GM19099 (cell line): ENCODE measurements around the gene RAP2C.

Experiments used
- POLR2A ChIP-seq: IDR thresholded peaks from 3 replicates; pipeline ENCODE4 v1.6.1; 2011; ENCODE audit warnings: low read depth; ENCODE audit not compliant: insufficient read length; ENCODE audit errors: extremely low read depth

RAP2C gene

GRCh38 chrX:132209527-132209926 lies 9.7 kb downstream of the RAP2C start:
- no peak for TF ChIP-seq POLR2A

DNA sequence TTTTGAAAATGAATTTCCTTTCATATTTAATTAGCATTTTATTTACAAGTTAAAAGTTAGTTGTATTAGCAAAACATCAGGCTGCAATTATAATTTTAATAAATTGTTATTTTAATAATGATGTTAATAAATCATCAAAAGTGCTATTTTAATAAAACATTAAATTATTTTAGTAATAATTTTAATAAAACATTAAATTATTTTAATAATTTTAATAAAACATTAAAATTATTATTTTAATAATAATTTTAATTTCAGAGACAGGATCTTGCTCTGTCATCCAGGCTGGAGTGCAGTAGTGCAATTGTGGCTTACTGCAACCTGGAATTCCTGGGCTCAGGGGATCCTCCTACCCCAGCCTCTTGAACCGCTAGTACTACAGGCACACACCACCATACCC lies 10.8 kb downstream of the RAP2C start:
- no peak for TF ChIP-seq POLR2A

GRCh38 chrX:132207996-132208395 lies 11.3 kb downstream of the RAP2C start:
- no peak for TF ChIP-seq POLR2A

DNA sequence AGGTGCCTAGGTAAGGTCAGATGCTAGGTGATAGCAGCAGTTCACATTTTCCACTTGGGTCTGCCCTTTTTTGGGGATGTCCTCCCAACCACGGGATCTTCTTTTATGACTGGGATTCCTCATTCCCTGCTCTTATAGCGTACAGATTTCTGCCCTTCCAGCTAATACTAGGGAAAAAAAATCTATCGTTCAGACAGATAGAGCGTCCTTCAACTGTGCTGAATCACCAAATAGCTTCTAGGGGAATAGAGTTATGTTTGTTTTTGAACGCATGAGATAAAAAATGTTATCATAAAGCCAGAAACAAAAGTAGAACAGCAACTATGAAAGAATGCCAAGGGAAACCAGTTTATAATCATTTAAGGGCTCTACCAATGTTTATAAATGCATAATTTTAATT lies 13.0 kb downstream of the RAP2C start:
- no peak for TF ChIP-seq POLR2A

GRCh38 chrX:132204629-132205028 lies 14.6 kb downstream of the RAP2C start:
- TF ChIP-seq POLR2A = no peak

- no peak for TF ChIP-seq POLR2A
Observed at GRCh38 chrX:132200976-132201375, 18.3 kb downstream of the RAP2C start.

GRCh38 chrX:132199941-132200340 lies 19.3 kb downstream of the RAP2C start:
- TF ChIP-seq POLR2A = no peak

DNA sequence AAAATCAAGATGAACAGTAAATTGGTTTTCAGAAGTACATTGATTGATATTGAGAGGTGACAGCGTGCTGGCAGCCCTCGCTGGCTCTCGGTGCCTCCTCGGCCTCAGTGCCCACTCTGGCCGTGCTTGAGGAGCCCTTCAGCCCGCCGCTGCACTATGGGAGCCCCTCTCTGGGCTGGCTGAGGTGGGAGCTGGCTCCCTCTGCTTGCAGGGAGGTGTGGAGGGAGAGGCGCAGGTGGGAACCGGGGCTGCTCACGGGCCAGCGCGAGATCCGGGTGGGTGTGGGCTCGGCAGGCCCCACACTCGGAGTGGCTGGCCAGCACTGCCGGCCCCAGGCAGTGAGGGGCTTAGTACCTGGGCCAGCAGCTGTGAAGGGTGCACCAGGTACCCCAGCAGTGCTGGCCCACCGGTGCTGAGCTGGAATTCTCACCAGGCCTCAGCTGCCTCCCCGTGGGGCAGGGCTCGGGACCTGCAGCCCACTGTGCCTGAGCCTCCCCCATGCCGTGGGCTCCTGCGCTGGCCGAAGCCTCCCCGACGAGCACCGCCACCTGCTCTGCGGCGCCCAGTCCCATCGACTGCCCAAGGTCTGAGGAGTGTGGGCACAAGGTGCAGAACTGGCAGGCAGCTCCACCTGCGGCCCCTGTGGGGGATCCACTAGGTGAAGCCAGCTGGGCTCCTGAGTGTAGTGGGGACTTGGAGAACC lies 25.2 kb downstream of the RAP2C start:
- TF ChIP-seq POLR2A = no peak

- TF ChIP-seq POLR2A = no peak
Observed at GRCh38 chrX:132191938-132192337, 27.3 kb downstream of the RAP2C start.

DNA sequence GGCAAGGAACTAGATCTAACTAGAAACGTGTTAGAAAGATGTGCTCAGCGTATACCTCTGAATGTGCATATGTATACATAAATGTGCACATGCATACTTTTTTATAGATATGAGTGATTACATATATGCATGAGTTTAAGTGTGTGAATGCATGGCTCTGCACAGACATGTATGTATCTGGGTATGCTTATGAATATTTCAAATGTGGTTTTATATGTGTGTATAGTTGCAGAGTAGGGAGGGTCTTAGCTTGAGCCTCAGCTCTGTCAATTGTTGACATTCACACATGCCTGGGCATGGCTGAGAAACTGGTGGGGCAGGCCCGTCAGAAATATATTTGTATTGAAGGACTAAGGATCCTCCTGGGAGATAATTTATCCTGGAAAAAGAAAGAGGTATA lies 31.1 kb downstream of the RAP2C start:
- no peak for TF ChIP-seq POLR2A

DNA sequence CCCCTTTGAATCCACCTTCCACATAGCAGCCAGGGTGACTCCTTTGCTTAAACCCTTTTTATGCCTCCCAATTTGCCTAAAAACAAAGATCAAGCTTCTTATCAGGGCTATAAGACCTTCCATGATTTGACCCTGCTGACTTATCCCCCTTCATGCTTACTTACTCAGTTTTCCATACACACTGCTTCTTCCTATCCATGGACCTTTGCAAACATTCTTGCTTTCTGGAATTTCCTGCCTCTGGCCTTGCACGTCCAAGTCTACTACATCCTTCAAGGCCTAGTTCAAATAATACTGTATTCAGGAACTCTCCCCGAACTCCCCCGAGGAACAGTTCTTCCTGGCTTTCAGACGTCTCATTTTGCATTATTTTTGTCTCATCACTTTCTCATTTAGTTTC lies 31.8 kb downstream of the RAP2C start:
- no peak for TF ChIP-seq POLR2A

GRCh38 chrX:132184871-132185270 lies 34.4 kb downstream of the RAP2C start:
- TF ChIP-seq POLR2A = no peak

- no peak for TF ChIP-seq POLR2A
Observed at GRCh38 chrX:132181364-132181763, 37.9 kb downstream of the RAP2C start.

DNA sequence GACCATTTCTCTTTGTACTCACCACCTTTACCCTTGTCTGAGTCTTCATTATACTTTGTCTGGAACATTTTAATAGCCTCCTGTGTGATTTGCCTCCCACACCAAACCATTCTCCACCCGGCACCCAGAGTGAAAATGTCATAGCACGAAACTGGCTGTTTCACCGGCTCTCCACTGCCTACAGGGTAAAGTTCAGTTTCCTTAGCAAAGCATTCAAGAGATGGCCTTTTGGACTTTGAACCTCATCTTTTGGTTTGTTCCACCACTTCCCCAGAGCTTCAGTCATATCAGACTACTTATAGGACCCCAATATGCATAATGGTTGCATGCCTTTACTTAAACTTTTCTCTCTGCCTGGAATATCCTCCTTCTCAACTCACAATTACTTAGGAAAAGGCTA lies 38.3 kb downstream of the RAP2C start:
- no peak for TF ChIP-seq POLR2A

GRCh38 chrX:132173647-132174046 lies 45.6 kb downstream of the RAP2C start:
- TF ChIP-seq POLR2A = no peak

GRCh38 chrX:132171881-132172280 lies 47.4 kb downstream of the RAP2C start:
- no peak for TF ChIP-seq POLR2A

DNA sequence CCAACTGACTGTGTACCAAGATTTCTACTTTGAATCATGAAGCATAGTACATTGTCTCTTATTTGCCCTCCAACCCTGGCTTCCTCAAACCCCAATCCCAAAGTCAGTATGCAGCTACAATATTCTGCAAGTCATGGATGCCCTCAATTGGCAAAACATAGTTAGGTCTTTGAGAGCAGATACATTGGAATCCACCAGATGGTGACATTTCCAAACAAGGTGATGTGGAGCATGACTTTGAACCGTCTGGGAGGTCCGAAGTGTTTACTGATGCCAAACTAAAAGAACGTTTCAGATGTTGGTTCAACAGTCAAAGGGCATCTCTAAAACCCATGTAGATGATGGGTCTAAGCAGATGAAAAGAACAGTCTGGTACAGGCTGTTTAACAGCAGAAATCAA lies 47.8 kb downstream of the RAP2C start:
- no peak for TF ChIP-seq POLR2A

GRCh38 chrX:132169554-132169953 lies 49.7 kb downstream of the RAP2C start:
- no peak for TF ChIP-seq POLR2A

- no peak for TF ChIP-seq POLR2A
Observed at GRCh38 chrX:132165651-132166050, 53.6 kb downstream of the RAP2C start.
